MG63 (cell line): ENCODE data around the gene LMNTD1. TPM values are rescaled to one million over a fixed set of nuclear protein-coding genes. Genes with fewer than 3 reads are reported as not detected.
"Not testable (repeated sequence)": the region's sequence is repeated elsewhere in the genome, so short reads cannot be mapped to it uniquely, and the experiment has no call there.

Source experiments
- DNase-seq: peaks from one replicate; pipeline ENCODE4 v3.0.0-alpha.2; 2020
- H3K27me3 ChIP-seq: fragments of 250-450 bp; sonication (Bioruptor Pico); 2 replicates; pipeline ENCODE4 v1.5.1; 2020; ENCODE audit warnings: mild to moderate bottlenecking, moderate library complexity
- H3K36me3 ChIP-seq: fragments of 250-450 bp; sonication (Bioruptor Pico); 2 replicates; pipeline ENCODE4 v1.5.1; 2020; ENCODE audit warnings: mild to moderate bottlenecking, moderate library complexity
- H3K4me3 ChIP-seq: fragments of 250-450 bp; sonication (Bioruptor Pico); 2 replicates; pipeline ENCODE4 v1.5.1; 2020; ENCODE audit warnings: mild to moderate bottlenecking, moderate library complexity
- H3K9me3 ChIP-seq: fragments of 250-450 bp; sonication (Bioruptor Pico); 2 replicates; pipeline ENCODE4 v1.5.1; 2020; ENCODE audit warnings: mild to moderate bottlenecking, moderate library complexity
- total RNA-seq: library from RNA; depleted of rRNA; stranded (reverse); fragments of >200 nt; shearing (Covaris generic); gene quantifications from 2 replicates; pipeline ENCODE4 v1.2.3, GENCODE V29; 2014; ENCODE audit warnings: low replicate concordance; rRNA removed

LMNTD1 gene, protein sequence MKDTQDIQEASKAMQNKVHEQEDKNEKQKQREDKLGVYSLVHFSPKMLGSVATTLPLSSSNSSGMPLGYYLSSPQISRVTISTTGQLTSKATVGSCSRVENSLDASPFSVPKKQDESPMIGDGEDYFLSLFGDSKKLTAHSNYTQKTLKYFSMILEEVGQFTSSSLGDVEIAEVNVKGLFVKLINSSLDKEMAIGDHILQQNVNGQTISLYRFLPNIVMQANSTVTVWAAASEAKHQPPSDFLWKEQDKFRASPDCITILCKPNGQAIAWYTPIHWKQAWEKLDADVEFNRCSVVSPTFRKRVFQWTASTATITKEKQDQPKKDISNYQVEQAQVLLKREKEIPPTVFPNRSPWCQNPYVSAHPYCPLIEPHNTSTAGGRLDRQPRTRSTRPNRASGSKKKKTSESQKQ
- total RNA-seq, result not detected in 2 replicates

- H3K27me3 ChIP-seq, result no peaks in the 10 kb centered on the region; the same call in 1 of the 2 replicates
- DNase-seq, result peak; percentile 9
Observed at GRCh38 chr12:25553098-25553497, at the start of gene LMNTD1. LMNTD1 (minus strand) TSS chr12:25553283; CDS start chr12:25552959, 324 bp downstream.

DNA sequence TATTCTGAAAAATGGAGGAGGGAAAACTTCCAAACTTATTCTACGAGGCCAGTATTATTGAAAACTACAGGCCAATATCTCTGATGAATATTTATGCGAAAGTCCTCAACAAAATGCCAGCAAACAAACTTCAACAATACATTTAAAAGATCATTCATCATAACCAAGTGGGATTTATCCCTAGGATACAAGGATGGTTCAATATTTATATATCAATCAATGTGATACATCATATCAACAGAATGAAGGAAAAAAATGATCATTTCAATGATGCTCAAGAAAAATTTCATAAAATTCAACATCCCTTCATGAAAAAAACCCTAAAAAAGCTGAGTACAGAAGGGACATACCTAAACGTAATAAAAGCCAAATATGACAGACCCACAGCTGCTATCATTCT lies 45.9 kb upstream of the LMNTD1 start:
- Histone ChIP-seq H3K27me3 (no peaks in the 10 kb centered on the region), H3K36me3 (no peaks in the 10 kb centered on the region), H3K4me3 (no peak overlapping the region), H3K9me3 (peaks cover 4% of the 10 kb centered on the region; the same call in 1 of the 2 replicates)
- no peak for DNase-seq

More at GRCh38 chr12:25553098-25553497, at the start of gene LMNTD1:
- no peaks in the 10 kb centered on the region for H3K9me3 ChIP-seq
- no peaks in the 10 kb centered on the region for H3K36me3 ChIP-seq
- H3K4me3 ChIP-seq, result no peak within 1 kb of the TSS

GRCh38 chr12:25595496-25595895 lies 42.4 kb upstream of the LMNTD1 start:
- not testable (repeated sequence) for H3K9me3 ChIP-seq, H3K36me3 ChIP-seq, H3K27me3 ChIP-seq, DNase-seq, H3K4me3 ChIP-seq

DNA sequence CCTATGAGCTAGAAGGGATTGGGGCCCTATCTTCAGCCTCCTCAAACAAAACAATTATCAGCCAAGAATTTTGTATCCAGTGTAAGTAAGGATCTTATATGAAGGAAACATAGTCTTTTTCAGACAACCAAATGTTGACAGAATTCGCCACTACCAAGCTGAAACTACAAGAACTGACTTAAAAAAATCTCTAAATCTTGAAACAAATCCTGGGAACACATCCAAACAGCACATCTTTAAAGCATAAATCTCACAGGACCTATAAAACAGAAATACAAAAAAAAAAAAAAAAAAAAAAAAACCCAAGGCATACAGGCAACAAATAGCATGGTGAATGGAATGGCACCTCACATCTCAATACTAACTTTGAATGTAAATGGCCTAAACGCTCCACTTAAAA lies 41.3 kb upstream of the LMNTD1 start:
- no peaks in the 10 kb centered on the region for H3K27me3 ChIP-seq
- no peak overlapping the region for H3K4me3 ChIP-seq
- no peak for DNase-seq
- no peaks in the 10 kb centered on the region for H3K36me3 ChIP-seq
- no peaks in the 10 kb centered on the region for H3K9me3 ChIP-seq

- Histone ChIP-seq H3K27me3 (no peaks in the 10 kb centered on the region), H3K4me3 (no peak overlapping the region)
- no peak for DNase-seq
Observed at GRCh38 chr12:25592725-25593495, 39.8 kb upstream of the LMNTD1 start.

GRCh38 chr12:25591144-25591543 lies 38.1 kb upstream of the LMNTD1 start:
- no peak overlapping the region for H3K4me3 ChIP-seq
- no peaks in the 10 kb centered on the region for H3K9me3 ChIP-seq
- DNase-seq, result no peak
- no peaks in the 10 kb centered on the region for H3K36me3 ChIP-seq
- H3K27me3 ChIP-seq, result no peaks in the 10 kb centered on the region

More at GRCh38 chr12:25592725-25593495, 39.8 kb upstream of the LMNTD1 start:
- Histone ChIP-seq H3K9me3 (no peaks in the 10 kb centered on the region), H3K36me3 (no peaks in the 10 kb centered on the region)

- Histone ChIP-seq H3K27me3 (no peaks in the 10 kb centered on the region), H3K4me3 (no peak overlapping the region), H3K36me3 (no peaks in the 10 kb centered on the region), H3K9me3 (no peaks in the 10 kb centered on the region)
- DNase-seq, result no peak
Observed at GRCh38 chr12:25590011-25590721, 37.1 kb upstream of the LMNTD1 start.

GRCh38 chr12:25587346-25587745 lies 34.3 kb upstream of the LMNTD1 start:
- Histone ChIP-seq H3K27me3 (no peaks in the 10 kb centered on the region), H3K36me3 (no peaks in the 10 kb centered on the region), H3K4me3 (no peak overlapping the region), H3K9me3 (no peaks in the 10 kb centered on the region)
- DNase-seq, result no peak

DNA sequence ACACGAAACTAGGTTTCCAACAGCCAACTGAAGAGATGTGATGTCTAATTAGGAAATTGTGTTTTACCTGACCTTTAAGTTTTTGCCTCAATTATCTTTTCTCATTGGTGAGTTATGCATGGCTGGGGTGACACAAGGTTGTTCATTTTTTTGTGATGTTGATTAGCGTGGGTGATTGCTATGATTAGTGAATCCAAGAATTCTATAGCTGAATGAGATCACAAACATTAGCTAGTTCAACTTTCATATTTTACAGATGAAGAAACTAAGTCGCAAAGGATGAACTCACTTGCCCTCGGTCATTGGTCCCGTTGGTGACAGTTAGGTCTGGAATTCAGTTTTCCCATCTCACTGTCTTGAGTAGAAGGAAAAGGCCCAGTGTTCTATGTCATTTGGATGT lies 32.6 kb upstream of the LMNTD1 start:
- no peaks in the 10 kb centered on the region for H3K27me3 ChIP-seq
- no peak for DNase-seq
- H3K36me3 ChIP-seq, result no peaks in the 10 kb centered on the region
- H3K4me3 ChIP-seq, result no peak overlapping the region
- H3K9me3 ChIP-seq, result no peaks in the 10 kb centered on the region

DNA sequence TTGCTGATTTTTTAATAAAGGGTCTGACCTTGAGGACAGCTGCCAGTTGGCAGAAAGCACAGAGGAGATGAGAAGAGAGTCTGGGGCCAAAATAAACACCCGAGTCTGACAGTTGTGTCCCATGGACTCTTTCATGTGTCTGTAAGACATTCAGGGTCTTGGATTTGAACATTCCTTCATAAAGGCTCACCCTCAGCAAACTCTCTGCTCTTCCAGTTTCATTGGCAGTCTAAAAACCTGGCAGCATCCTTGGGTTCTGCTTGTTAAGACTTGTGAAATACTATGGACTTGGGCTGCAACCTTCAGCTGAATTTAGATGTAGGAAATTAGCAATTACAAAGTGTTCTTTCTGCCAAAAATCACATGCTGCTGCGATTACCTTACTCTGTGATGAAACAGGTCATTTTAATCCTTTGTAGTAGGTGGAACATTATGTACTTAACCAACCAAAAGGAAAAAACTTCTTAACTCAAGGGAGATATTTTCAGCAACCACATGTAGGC lies 32.0 kb upstream of the LMNTD1 start:
- no peaks in the 10 kb centered on the region for H3K9me3 ChIP-seq
- DNase-seq, result peak; percentile 9
- no peak overlapping the region for H3K4me3 ChIP-seq
- no peaks in the 10 kb centered on the region for H3K36me3 ChIP-seq
- no peaks in the 10 kb centered on the region for H3K27me3 ChIP-seq

DNA sequence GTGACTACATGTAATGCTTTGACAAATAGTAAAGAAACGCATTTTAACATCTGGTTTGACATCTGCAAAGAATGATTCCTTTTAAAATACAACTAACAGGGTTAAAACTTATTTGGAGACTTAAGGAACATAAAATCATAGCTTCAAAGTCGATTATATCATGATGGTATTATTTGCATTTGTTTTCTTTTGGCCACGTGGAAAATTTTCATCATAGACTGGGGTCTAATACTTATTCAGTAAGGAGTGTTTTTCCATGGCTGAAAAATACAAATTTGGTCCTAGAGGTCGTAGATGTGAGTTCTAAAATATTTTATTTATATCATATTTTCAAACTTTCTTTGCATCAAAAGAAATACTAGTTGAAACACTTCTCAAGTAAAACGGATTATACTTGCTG lies 31.5 kb upstream of the LMNTD1 start:
- DNase-seq, result no peak
- Histone ChIP-seq H3K36me3 (no peaks in the 10 kb centered on the region), H3K4me3 (no peak overlapping the region), H3K9me3 (no peaks in the 10 kb centered on the region), H3K27me3 (no peaks in the 10 kb centered on the region)

DNA sequence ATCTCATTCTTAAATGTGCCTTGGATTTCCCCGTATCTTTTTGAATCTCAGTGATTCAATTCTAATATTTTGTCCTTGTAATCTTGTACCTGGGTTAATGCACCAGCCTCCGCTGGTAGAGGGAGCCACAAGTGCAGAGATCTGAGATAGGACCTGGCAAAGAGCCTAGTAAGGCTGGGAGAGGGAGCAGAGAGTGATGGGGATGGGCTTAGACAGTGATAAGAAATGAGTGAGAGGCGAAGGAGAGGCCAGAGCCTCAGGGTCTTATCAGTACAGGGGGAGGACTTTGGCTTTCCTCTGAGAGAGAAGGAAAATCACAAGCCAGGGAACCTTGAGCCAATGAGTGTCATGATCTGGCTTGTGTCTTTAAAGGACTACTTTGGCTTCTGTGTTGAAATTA lies 30.5 kb upstream of the LMNTD1 start:
- no peaks in the 10 kb centered on the region for H3K27me3 ChIP-seq
- no peak for DNase-seq
- H3K36me3 ChIP-seq, result no peaks in the 10 kb centered on the region
- H3K9me3 ChIP-seq, result no peaks in the 10 kb centered on the region
- H3K4me3 ChIP-seq, result no peak overlapping the region

DNA sequence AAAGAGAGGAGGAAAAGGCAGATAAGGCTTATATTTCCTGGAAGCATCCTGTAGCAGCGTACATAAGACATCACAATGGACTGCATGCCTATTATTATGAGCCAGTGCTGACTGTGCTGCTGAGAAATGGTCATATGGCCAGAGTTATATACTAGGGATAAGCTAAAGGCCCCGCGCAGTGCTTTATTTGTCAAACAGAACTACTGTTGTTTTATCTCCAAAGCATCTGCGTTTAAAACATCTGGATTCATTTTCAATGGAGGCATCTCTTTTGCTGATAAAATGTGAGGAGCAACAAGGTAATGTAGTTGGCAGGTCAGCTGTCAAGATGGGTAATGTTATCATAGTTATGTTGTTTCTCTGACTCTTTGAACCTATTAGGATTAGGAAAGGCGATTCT lies 28.0 kb upstream of the LMNTD1 start:
- DNase-seq, result no peak
- Histone ChIP-seq H3K36me3 (no peaks in the 10 kb centered on the region), H3K9me3 (no peaks in the 10 kb centered on the region), H3K27me3 (no peaks in the 10 kb centered on the region), H3K4me3 (no peak overlapping the region)

- Histone ChIP-seq H3K4me3 (no peak overlapping the region), H3K9me3 (no peaks in the 10 kb centered on the region), H3K27me3 (no peaks in the 10 kb centered on the region), H3K36me3 (no peaks in the 10 kb centered on the region)
- DNase-seq, result no peak
Observed at GRCh38 chr12:25578411-25579143, 25.5 kb upstream of the LMNTD1 start.

DNA sequence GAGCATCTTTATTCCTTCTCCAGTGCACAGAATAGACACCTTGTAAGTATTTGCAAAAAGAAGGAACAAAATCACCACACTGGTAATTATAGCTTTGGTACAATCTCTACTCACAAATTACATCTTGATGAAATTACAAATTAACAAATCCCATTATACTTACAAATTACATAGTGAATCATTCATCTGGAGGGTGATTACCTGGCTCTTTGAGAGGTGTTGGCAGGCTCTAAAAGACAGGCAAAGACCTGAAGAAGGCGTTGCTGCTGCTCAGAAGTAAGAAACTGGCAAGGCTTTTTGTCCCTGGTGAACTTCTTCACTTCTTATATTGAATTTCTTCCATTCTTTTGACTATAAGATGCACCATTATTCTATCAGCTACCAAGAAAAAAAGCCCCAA lies 21.7 kb upstream of the LMNTD1 start:
- Histone ChIP-seq H3K36me3 (no peaks in the 10 kb centered on the region), H3K27me3 (no peaks in the 10 kb centered on the region), H3K9me3 (no peaks in the 10 kb centered on the region), H3K4me3 (no peak overlapping the region)
- DNase-seq, result no peak

DNA sequence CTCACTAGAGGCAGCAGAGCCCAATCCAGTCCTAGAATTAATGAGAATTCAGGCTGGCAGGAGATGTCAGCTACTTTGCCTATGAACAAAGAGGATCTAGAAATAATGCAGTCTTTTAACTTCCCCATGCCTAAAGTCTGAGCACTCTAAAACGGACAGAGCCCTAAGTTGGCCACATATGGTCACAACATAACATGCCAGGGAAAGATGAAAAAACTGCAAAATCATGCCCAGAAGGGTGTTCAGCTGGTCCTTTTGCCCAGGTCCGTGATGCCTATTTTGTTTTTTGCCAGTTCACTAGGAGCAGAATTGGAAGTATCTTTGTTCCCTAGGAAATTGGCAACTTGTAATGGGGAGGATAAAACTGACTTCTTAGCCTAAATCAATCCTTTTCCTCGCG lies 20.3 kb upstream of the LMNTD1 start:
- no peaks in the 10 kb centered on the region for H3K9me3 ChIP-seq
- no peak overlapping the region for H3K4me3 ChIP-seq
- H3K27me3 ChIP-seq, result no peaks in the 10 kb centered on the region
- no peaks in the 10 kb centered on the region for H3K36me3 ChIP-seq
- DNase-seq, result no peak
